HEK293 (cell line): Measurements from ENCODE around the gene LCE1F.

Source experiments
- CTCF ChIA-PET: fragments of 350-600 bp; formaldehyde crosslinking; extraction: SDS; loops from one replicate; lab custom pipeline; 2021; ENCODE audit warnings: antibody characterized with exemption; lab: Yijun Ruan, JAX
- POLR2A ChIA-PET: fragments of 300-600 bp; formaldehyde crosslinking; extraction: SDS; loops from one replicate; lab custom pipeline; 2020; ENCODE audit warnings: antibody characterized with exemption, inconsistent platforms; lab: Yijun Ruan, JAX
- H3K27ac ChIP-seq: fragments of 200-500 bp; sonication (Bioruptor generic); 2 replicates; pipeline ENCODE4 v1.5.1; 2014; ENCODE audit warnings: low read depth, low read length, control low read depth, inconsistent platforms; ENCODE audit errors: extremely low read depth
- H3K36me3 ChIP-seq, 2 experiments: fragments of 200-500 bp in 1 of 2; sonication (Bioruptor generic) in 1 of 2; 1 replicate in 1 of 2; 2 replicates in 1 of 2; pipeline ENCODE4 v1.5.1; 2014 to 2017; ENCODE audit warnings: inconsistent platforms in 2 of 2, low read length in 2 of 2; ENCODE audit not compliant: control insufficient read depth in 2 of 2, insufficient read depth in 1 of 2
- H3K4me1 ChIP-seq: fragments of 200-500 bp; sonication (Bioruptor generic); 2 replicates; pipeline ENCODE4 v1.5.1; 2014; ENCODE audit warnings: mild to moderate bottlenecking, low read length, inconsistent platforms; ENCODE audit not compliant: control insufficient read depth, insufficient read depth
- H3K4me3 ChIP-seq: 2 replicates; pipeline ENCODE4 v1.5.1; 2011; ENCODE audit warnings: low read depth, mild to moderate bottlenecking, control low read depth, low read length, moderate library complexity
- H3K9me3 ChIP-seq: fragments of 200-500 bp; sonication (Bioruptor generic); 2 replicates; pipeline ENCODE4 v1.5.1; 2014; ENCODE audit warnings: low read depth, low read length, inconsistent platforms; ENCODE audit not compliant: control insufficient read depth, insufficient read depth
- FEZF1 ChIP-seq: fragments of 450-650 bp; formaldehyde crosslinking; IDR thresholded peaks from 2 replicates; pipeline ENCODE4 v1.5.1; 2016; ENCODE audit warnings: missing biosample characterization, missing genetic modification characterization
- GLIS2 ChIP-seq: fragments of 450-650 bp; formaldehyde crosslinking; IDR thresholded peaks from 2 replicates; pipeline ENCODE4 v1.5.1; 2016; ENCODE audit warnings: missing biosample characterization, missing genetic modification characterization
- HOXC10 ChIP-seq: sonication (generic); formaldehyde crosslinking; IDR thresholded peaks from 2 replicates; pipeline ENCODE4 v1.8.1; 2023; ENCODE audit warnings: mild to moderate bottlenecking, missing genetic modification reagents
- HOXD13 ChIP-seq: sonication (generic); formaldehyde crosslinking; IDR thresholded peaks from 2 replicates; pipeline ENCODE4 v1.8.0; 2022; ENCODE audit warnings: missing genetic modification reagents, borderline replicate concordance
- KLF7 ChIP-seq: fragments of 450-650 bp; formaldehyde crosslinking; IDR thresholded peaks from 2 replicates; pipeline ENCODE4 v1.5.1; 2016; ENCODE audit warnings: missing biosample characterization, missing genetic modification characterization, borderline replicate concordance
- KLF8 ChIP-seq: fragments of 450-650 bp; formaldehyde crosslinking; IDR thresholded peaks from 2 replicates; pipeline ENCODE4 v1.5.1; 2016; ENCODE audit warnings: missing biosample characterization, missing genetic modification characterization
- PRDM10 ChIP-seq: fragments of 450-650 bp; formaldehyde crosslinking; IDR thresholded peaks from 2 replicates; pipeline ENCODE4 v1.5.1; 2016; ENCODE audit warnings: missing biosample characterization, missing genetic modification characterization
- SCRT2 ChIP-seq: fragments of 450-650 bp; formaldehyde crosslinking; IDR thresholded peaks from 2 replicates; pipeline ENCODE4 v1.5.1; 2016; ENCODE audit warnings: missing biosample characterization, missing genetic modification characterization
- TRIM28 ChIP-seq: IDR thresholded peaks from 2 replicates; pipeline ENCODE4 v1.6.1; 2011; ENCODE audit warnings: low read length, control low read depth, borderline replicate concordance
- YY1 ChIP-seq: fragments of 450-650 bp; formaldehyde crosslinking; IDR thresholded peaks from 2 replicates; pipeline ENCODE4 v1.5.1; 2018; ENCODE audit warnings: missing biosample characterization, missing genetic modification characterization
- ZBTB17 ChIP-seq: fragments of 450-650 bp; formaldehyde crosslinking; IDR thresholded peaks from 2 replicates; pipeline ENCODE4 v1.5.1; 2016; ENCODE audit warnings: missing biosample characterization, missing genetic modification characterization
- ZNF155 ChIP-seq: fragments of 450-650 bp; formaldehyde crosslinking; IDR thresholded peaks from 2 replicates; pipeline ENCODE4 v1.5.1; 2016; ENCODE audit warnings: missing biosample characterization, missing genetic modification characterization
- ZNF248 ChIP-seq: fragments of 450-650 bp; formaldehyde crosslinking; IDR thresholded peaks from 2 replicates; pipeline ENCODE4 v1.5.1; 2017; ENCODE audit warnings: missing biosample characterization, missing genetic modification characterization
- ZNF292 ChIP-seq: fragments of 450-650 bp; formaldehyde crosslinking; IDR thresholded peaks from 2 replicates; pipeline ENCODE4 v1.5.1; 2016; ENCODE audit warnings: low read depth, missing biosample characterization, missing genetic modification characterization, borderline replicate concordance
- ZNF302 ChIP-seq: fragments of 450-650 bp; formaldehyde crosslinking; IDR thresholded peaks from 2 replicates; pipeline ENCODE4 v1.5.1; 2016; ENCODE audit warnings: missing biosample characterization, missing genetic modification characterization, low read depth
- ZNF335 ChIP-seq: fragments of 450-650 bp; formaldehyde crosslinking; conservative IDR thresholded peaks from 2 replicates; pipeline ENCODE4 v1.5.1; 2016; ENCODE audit warnings: missing biosample characterization, missing genetic modification characterization
- ZNF341 ChIP-seq: fragments of 450-650 bp; formaldehyde crosslinking; IDR thresholded peaks from 2 replicates; pipeline ENCODE4; 2016; ENCODE audit warnings: low read depth, missing biosample characterization, missing genetic modification characterization
- ZNF391 ChIP-seq: fragments of 450-650 bp; formaldehyde crosslinking; IDR thresholded peaks from 2 replicates; pipeline ENCODE4 v1.5.1; 2016; ENCODE audit warnings: low read depth, missing biosample characterization, missing genetic modification characterization, borderline replicate concordance
- ZNF423 ChIP-seq: fragments of 450-650 bp; formaldehyde crosslinking; IDR thresholded peaks from 2 replicates; pipeline ENCODE4 v1.5.1; 2016; ENCODE audit warnings: missing biosample characterization, missing genetic modification characterization
- ZNF488 ChIP-seq: fragments of 450-650 bp; formaldehyde crosslinking; IDR thresholded peaks from 2 replicates; pipeline ENCODE4 v1.5.1; 2016; ENCODE audit warnings: missing biosample characterization, missing genetic modification characterization
- ZNF654 ChIP-seq: fragments of 450-650 bp; formaldehyde crosslinking; IDR thresholded peaks from 2 replicates; pipeline ENCODE4 v1.5.1; 2016; ENCODE audit warnings: low read depth, missing biosample characterization, missing genetic modification characterization
- ZNF837 ChIP-seq: fragments of 450-650 bp; formaldehyde crosslinking; IDR thresholded peaks from 2 replicates; pipeline ENCODE4 v1.5.1; 2016; ENCODE audit warnings: missing biosample characterization, missing genetic modification characterization
- ZSCAN16 ChIP-seq: fragments of 450-650 bp; formaldehyde crosslinking; IDR thresholded peaks from 2 replicates; pipeline ENCODE4 v1.5.1; 2016; ENCODE audit warnings: missing biosample characterization, missing genetic modification characterization
- TF ChIP-seq, protein P1 (sequence below): fragments of 450-650 bp; formaldehyde crosslinking; IDR thresholded peaks from 2 replicates; pipeline ENCODE4 v1.5.1; 2016; ENCODE audit warnings: missing biosample characterization, missing genetic modification characterization
- TF ChIP-seq, protein P2 (sequence below): fragments of 450-650 bp; formaldehyde crosslinking; IDR thresholded peaks from 2 replicates; pipeline ENCODE4 v1.5.1; 2016; ENCODE audit warnings: missing biosample characterization, missing genetic modification characterization

LCE1F gene

DNA sequence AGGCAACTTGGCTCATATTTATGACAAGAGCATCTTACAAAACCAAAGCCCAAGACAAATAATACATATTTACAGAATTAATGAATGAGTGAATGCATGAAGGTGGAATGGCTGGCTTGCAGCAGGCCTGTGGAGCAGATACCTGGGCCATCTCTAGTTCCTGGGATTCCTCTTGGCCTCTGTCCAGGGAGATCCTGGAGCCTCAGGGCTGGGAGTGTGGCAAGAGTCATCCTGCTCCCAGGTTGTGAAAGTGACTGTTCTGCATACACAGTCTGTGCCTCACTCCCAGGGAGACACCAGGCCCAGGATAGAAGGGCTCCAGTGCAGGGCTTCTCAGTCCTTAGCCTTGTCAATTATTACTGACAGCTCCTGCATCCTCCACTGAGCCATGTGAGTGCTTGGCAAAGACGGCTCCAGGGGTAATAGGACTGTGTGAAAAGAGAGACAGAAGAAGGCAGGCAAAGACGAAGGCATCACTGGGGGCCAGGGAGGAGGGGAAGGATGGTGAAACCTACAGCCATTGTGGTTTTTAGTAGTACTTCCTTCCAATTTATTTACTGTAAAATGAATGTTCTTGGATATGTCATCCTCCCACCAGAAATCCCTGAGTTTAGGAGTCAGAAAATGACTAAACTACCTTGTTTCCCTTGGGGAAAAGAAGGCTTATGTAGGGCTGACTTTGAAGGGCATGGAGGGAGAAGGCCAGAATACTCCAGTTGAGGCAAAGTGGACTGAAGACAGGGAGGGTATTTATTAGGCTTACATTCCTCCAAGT is 31.4 kb upstream of the LCE1F start (continued):
- TF ChIP-seq, protein P1, sequence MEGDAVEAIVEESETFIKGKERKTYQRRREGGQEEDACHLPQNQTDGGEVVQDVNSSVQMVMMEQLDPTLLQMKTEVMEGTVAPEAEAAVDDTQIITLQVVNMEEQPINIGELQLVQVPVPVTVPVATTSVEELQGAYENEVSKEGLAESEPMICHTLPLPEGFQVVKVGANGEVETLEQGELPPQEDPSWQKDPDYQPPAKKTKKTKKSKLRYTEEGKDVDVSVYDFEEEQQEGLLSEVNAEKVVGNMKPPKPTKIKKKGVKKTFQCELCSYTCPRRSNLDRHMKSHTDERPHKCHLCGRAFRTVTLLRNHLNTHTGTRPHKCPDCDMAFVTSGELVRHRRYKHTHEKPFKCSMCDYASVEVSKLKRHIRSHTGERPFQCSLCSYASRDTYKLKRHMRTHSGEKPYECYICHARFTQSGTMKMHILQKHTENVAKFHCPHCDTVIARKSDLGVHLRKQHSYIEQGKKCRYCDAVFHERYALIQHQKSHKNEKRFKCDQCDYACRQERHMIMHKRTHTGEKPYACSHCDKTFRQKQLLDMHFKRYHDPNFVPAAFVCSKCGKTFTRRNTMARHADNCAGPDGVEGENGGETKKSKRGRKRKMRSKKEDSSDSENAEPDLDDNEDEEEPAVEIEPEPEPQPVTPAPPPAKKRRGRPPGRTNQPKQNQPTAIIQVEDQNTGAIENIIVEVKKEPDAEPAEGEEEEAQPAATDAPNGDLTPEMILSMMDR (tag by site-specific recombination) = no peak
- TF ChIP-seq ZSCAN16 (tag by site-specific recombination) (no peak), YY1 (tag by site-specific recombination) (no peak), ZNF292 (tag by site-specific recombination) (no peak), HOXC10 (CRISPR knock-in tag) (no peak), ZNF248 (tag by site-specific recombination) (no peak), KLF8 (no peak), ZNF341 (no peak)

- Histone ChIP-seq H3K36me3 (no peaks in the 10 kb centered on the region), H3K4me1 (no peaks in the 10 kb centered on the region), H3K27ac (no peak overlapping the region), H3K9me3 (no peaks in the 10 kb centered on the region), H3K4me3 (no peak overlapping the region)
- CTCF ChIA-PET = interaction anchor here (0.5 to 0.6 kb wide), 2 partner anchors 67 to 491 kb away, joined by 3 to 4 read pairs; no protein-coding TSS in a partner anchor
- TF ChIP-seq ZNF391 (tag by site-specific recombination) (no peak), PRDM10 (tag by site-specific recombination) (no peak), HOXD13 (CRISPR knock-in tag) (no peak), ZNF654 (tag by site-specific recombination) (0 out of 2 replicates have a peak, but pooled peaks have one; percentile 11), ZNF837 (no peak), ZNF302 (tag by site-specific recombination) (no peak), FEZF1 (tag by site-specific recombination) (no peak), ZNF155 (tag by site-specific recombination) (no peak), SCRT2 (peak; percentile 87), GLIS2 (no peak), ZBTB17 (tag by site-specific recombination) (no peak), TRIM28 (no peak), ZNF423 (tag by site-specific recombination) (no peak), ZNF335 (tag by site-specific recombination) (peak; percentile 53), KLF7 (no peak), ZNF488 (tag by site-specific recombination) (no peak)
- TF ChIP-seq, protein P2, sequence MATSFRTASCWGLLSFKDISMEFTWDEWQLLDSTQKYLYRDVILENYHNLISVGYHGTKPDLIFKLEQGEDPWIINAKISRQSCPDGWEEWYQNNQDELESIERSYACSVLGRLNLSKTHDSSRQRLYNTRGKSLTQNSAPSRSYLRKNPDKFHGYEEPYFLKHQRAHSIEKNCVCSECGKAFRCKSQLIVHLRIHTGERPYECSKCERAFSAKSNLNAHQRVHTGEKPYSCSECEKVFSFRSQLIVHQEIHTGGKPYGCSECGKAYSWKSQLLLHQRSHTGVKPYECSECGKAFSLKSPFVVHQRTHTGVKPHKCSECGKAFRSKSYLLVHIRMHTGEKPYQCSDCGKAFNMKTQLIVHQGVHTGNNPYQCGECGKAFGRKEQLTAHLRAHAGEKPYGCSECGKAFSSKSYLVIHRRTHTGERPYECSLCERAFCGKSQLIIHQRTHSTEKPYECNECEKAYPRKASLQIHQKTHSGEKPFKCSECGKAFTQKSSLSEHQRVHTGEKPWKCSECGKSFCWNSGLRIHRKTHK (tag by site-specific recombination) = no peak
- POLR2A ChIA-PET = no interaction called here
Observed at GRCh38 chr1:152745289-152745704, 29.6 kb upstream of the LCE1F start.
